Fibroblast of mammary gland (primary cell): ENCODE data around the gene NEK7.
A peak's percentile ranks its signal among the peaks of the same experiment; 100 is the strongest.

Source experiments
- DNase-seq: peaks from one replicate; pipeline ENCODE4 v3.0.0-alpha.2; 2010; ENCODE audit warnings: low read depth
- H3K4me3 ChIP-seq: 2 replicates; pipeline ENCODE4 v1.5.1; 2011; ENCODE audit warnings: low read depth, mild to moderate bottlenecking, low read length, moderate library complexity; ENCODE audit not compliant: control insufficient read depth
- TF ChIP-seq, protein P1 (sequence below): conservative IDR thresholded peaks from 2 replicates; pipeline ENCODE4 v1.5.1; 2011; ENCODE audit warnings: low read depth, low read length, inconsistent platforms; ENCODE audit not compliant: control insufficient read depth, insufficient read depth

Gene NEK7

DNA sequence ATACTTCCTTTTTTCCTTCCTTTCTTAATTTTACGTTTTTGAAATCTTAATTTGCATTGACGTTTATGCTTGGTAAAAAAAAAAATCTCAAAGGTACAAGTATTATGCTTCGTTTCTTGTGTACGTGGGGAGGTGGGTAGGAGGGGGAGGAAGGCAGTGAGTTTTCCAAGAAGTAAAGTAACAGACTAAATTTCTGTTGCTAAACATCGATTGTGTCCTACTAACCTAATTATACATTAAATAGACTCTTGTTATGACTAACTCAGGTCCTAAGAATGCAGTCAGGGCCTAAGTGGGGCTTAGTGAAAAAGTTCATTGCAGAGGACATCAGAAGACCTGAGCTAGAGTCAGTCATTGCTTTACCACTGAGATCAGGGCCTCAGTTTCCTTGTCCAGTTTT is 17.5 kb downstream of the NEK7 start:
- H3K4me3 ChIP-seq = no peak overlapping the region
- TF ChIP-seq, protein P1, sequence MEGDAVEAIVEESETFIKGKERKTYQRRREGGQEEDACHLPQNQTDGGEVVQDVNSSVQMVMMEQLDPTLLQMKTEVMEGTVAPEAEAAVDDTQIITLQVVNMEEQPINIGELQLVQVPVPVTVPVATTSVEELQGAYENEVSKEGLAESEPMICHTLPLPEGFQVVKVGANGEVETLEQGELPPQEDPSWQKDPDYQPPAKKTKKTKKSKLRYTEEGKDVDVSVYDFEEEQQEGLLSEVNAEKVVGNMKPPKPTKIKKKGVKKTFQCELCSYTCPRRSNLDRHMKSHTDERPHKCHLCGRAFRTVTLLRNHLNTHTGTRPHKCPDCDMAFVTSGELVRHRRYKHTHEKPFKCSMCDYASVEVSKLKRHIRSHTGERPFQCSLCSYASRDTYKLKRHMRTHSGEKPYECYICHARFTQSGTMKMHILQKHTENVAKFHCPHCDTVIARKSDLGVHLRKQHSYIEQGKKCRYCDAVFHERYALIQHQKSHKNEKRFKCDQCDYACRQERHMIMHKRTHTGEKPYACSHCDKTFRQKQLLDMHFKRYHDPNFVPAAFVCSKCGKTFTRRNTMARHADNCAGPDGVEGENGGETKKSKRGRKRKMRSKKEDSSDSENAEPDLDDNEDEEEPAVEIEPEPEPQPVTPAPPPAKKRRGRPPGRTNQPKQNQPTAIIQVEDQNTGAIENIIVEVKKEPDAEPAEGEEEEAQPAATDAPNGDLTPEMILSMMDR = no peak
- DNase-seq = peak; percentile 25

- peak; percentile 65 for DNase-seq
- TF ChIP-seq, protein P1 = no peak
- H3K4me3 ChIP-seq = no peak overlapping the region
Observed at GRCh38 chr1:198175423-198176170, 18.8 kb downstream of the NEK7 start.

DNA sequence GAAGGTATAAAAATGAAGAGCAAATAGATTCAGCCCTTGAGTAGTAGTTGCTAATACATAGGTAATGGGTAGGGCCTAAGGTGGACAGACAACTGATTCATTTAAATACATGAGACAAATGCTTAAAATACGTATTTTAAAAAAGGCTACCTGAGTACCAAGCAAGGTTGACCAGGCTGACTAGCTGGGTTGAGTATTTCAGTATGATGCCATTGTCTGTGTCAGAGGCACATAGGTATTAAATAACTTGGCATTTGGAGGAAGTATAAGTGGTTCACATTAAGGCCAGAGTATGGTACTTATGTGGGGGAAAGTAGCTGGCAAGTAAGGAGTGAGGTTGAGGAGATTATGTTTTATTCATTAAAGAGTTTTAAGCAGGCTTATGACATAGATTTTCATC is 19.4 kb downstream of the NEK7 start:
- TF ChIP-seq, protein P1 = no peak
- H3K4me3 ChIP-seq = no peak overlapping the region
- no peak for DNase-seq

- DNase-seq = no peak
Observed at GRCh38 chr1:198177546-198177945, 20.7 kb downstream of the NEK7 start.

GRCh38 chr1:198178615-198179014 is 21.8 kb downstream of the NEK7 start:
- TF ChIP-seq, protein P1 = no peak
- H3K4me3 ChIP-seq = no peak overlapping the region
- DNase-seq = no peak

More at GRCh38 chr1:198177546-198177945, 20.7 kb downstream of the NEK7 start:
- no peak overlapping the region for H3K4me3 ChIP-seq
- TF ChIP-seq, protein P1 = no peak

DNA sequence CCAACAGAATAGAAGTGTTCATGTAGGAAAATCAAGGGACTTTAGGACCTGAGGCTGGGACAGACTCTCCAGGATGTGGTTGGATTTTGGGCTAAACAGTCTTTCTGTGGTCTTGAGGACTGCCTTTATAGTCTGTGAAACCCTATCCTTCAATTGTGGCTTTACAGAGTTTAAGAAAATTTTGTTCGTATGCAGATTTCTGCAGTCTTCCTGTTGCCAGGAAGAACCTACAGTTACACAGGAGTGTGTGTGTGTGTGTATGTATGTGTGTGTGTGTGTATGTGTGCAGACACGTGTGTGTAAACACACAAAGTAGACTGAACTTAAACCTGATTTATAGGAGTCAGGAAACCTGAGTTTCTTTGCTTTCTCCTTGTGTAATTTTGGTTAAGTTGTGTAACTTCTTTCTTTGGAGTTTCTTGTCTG is 22.8 kb downstream of the NEK7 start:
- DNase-seq = peak; percentile 62
- TF ChIP-seq, protein P1 = no peak
- H3K4me3 ChIP-seq = no peak overlapping the region
